Measurements from ENCODE around the gene RNASEH1. TPM values are rescaled to one million over a fixed set of nuclear protein-coding genes. Genes with fewer than 3 reads are reported as not detected.
A peak's percentile ranks its signal among the peaks of the same experiment; 100 is the strongest.
"Not testable (repeated sequence)": the region's sequence is repeated elsewhere in the genome, so short reads cannot be mapped to it uniquely, and the experiment has no call there.

RNASEH1 gene
- total RNA-seq, 1 donor from 2014 or later = 28.5 TPM

DNA sequence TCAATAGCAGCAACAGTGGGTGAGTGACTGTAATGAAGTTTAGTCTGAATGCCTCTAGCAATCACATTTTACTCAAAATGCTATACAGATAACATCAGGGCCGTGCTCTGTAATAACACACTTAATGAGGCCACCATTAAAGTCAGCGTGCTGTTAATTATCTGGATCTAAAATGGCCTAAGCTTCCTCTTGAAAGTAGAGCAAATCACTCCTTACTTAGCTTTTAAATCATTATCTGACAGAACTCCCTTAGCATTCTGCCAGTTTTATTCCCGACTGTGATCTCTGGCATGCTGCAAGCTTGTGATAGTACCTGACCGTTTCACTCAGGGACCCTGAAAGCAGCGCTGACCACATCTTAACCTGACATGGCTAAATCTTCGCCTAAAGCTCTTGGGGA lies 25.9 kb upstream of the RNASEH1 start:
- H3K27me3 Mint-ChIP-seq = no peaks in the 10 kb centered on the region
- H3K4me3 Mint-ChIP-seq = no peak overlapping the region
- H3K27ac Mint-ChIP-seq = no peak overlapping the region
- TF ChIP-seq, protein P1, sequence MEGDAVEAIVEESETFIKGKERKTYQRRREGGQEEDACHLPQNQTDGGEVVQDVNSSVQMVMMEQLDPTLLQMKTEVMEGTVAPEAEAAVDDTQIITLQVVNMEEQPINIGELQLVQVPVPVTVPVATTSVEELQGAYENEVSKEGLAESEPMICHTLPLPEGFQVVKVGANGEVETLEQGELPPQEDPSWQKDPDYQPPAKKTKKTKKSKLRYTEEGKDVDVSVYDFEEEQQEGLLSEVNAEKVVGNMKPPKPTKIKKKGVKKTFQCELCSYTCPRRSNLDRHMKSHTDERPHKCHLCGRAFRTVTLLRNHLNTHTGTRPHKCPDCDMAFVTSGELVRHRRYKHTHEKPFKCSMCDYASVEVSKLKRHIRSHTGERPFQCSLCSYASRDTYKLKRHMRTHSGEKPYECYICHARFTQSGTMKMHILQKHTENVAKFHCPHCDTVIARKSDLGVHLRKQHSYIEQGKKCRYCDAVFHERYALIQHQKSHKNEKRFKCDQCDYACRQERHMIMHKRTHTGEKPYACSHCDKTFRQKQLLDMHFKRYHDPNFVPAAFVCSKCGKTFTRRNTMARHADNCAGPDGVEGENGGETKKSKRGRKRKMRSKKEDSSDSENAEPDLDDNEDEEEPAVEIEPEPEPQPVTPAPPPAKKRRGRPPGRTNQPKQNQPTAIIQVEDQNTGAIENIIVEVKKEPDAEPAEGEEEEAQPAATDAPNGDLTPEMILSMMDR (IDR thresholded peaks at IDR 0.05) = no peak
- peaks cover 68% of the 10 kb centered on the region for H3K36me3 Mint-ChIP-seq (ENCODE audit: low read depth)
- CTCF ChIA-PET = no interaction called here
- POLR2A ChIA-PET = interaction anchor here (1.4 kb wide), 1 partner anchor 8 kb away, joined by 3 read pairs; no protein-coding TSS in a partner anchor
- no peak for DNase-seq
- peaks cover 6% of the 10 kb centered on the region for H3K4me1 Mint-ChIP-seq
- H3K9me3 Mint-ChIP-seq = no peaks in the 10 kb centered on the region
- intact Hi-C loops (cut with micrococcal nuclease) = no loop called here
- no peak for ATAC-seq (ENCODE audit: low read depth)

DNA sequence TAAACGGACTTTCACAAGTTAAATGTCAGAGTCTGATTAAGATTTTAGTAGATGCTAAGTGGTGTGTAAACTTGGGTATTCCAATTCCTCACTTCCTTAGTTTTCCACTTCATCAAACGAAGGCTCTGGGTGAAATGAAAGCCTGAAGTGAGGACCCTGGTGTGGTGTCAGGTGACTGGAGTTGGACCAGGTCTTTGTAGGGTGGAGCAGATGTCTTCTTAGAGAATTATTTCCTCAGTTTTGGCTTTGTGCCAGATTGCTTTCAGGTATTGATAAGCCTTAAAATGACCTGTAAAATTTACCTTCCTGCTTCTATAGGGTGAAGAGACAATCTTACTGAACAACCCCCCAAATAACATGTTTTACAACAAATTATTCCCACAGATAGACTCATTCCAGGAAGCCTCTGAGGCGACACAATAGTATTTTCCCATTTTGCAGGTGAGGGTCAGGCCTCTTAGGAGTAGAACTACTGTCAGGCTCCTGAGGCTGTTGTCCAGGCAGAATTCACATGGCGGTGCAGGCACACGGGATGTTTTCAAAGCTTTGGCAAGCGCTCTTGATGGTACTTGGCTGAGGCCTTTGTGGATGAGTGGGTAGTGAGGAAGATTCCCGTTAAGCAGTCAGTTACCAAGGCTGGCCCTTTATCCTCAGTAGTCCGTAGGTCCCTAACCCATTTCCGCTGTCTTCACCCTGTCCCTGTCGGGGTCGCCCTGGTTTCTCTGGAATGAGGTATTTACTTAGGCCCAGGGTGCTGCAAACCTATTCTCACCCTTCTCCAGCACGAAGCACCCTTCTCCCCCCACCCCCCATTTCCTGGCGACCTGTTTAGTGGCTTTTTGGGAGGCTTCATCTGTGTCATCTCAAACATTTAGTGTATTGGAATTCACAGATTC lies 23.5 kb upstream of the RNASEH1 start:
- ATAC-seq (ENCODE audit: low read depth) = no peak
- Mint-ChIP-seq H3K9me3 (no peaks in the 10 kb centered on the region), H3K4me1 (peaks cover 28% of the 10 kb centered on the region), H3K27ac (no peak overlapping the region), H3K4me3 (no peak overlapping the region), H3K27me3 (no peaks in the 10 kb centered on the region), H3K36me3 (ENCODE audit: low read depth) (peaks cover 85% of the 10 kb centered on the region)
- TF ChIP-seq, protein P1 (IDR thresholded peaks at IDR 0.05) = no peak
- POLR2A ChIA-PET = interaction anchor here (1.8 kb wide), 1 partner anchor 23 kb away, joined by 8 read pairs; the partner anchor contains the start of gene RNASEH1
- DNase-seq = no peak
- intact Hi-C loops (cut with micrococcal nuclease) = no loop called here
- CTCF ChIA-PET = no interaction called here

DNA sequence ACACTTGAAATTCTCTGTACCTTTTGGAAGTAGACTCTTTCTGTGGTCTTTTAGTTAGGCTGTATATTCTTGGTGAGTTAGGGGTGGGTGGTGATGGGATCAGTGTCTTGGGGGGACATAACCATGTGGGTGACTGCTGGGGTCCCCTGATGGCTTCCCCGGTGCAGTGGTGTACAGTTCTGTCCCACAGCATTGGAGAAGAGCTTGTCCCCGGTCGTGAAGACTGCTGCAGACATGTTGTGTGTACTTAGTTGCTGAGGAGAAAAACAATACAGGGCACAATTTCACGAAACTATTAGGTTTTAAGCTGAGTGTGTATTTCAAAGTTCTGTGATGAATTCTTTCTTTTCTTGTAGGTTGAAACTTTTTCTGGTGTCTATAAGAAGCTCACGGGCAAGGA lies 22.3 kb upstream of the RNASEH1 start:
- CTCF ChIA-PET = no interaction called here
- peaks cover 92% of the 10 kb centered on the region for H3K36me3 Mint-ChIP-seq (ENCODE audit: low read depth)
- POLR2A ChIA-PET = interaction anchor here (1.8 to 1.9 kb wide), 2 partner anchors 17 to 22 kb away, joined by 5 to 8 read pairs; partner anchors contain the start of gene RNASEH1
- no peaks in the 10 kb centered on the region for H3K9me3 Mint-ChIP-seq
- no peak for DNase-seq
- no peaks in the 10 kb centered on the region for H3K27me3 Mint-ChIP-seq
- TF ChIP-seq, protein P1 (IDR thresholded peaks at IDR 0.05) = no peak
- no peak overlapping the region for H3K27ac Mint-ChIP-seq
- H3K4me1 Mint-ChIP-seq = peaks cover 38% of the 10 kb centered on the region
- intact Hi-C loops (cut with micrococcal nuclease) = no loop called here
- ATAC-seq (ENCODE audit: low read depth) = no peak
- no peak overlapping the region for H3K4me3 Mint-ChIP-seq

DNA sequence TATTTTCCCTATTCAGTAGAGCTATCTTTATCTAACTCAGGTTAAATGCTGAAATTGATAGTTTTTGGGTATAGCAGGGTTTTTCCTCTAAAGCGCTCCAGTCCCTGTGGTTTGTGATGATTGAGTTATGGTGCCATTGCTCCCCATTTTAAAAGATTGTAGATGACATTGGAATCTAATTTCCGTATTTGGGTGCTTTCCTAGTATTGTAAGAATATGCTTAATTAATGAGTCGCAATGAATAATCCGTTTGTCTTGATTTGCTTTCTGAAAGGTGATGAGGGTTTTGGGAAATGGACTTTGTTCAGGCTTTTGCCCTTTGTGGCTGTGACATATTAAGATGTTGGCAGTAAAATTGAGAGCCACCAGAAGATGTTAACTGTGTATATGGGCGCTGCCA lies 20.9 kb upstream of the RNASEH1 start:
- peaks cover 45% of the 10 kb centered on the region for H3K4me1 Mint-ChIP-seq
- intact Hi-C loops (cut with micrococcal nuclease) = no loop called here
- H3K27me3 Mint-ChIP-seq = no peaks in the 10 kb centered on the region
- CTCF ChIA-PET = no interaction called here
- TF ChIP-seq, protein P1 (IDR thresholded peaks at IDR 0.05) = no peak
- no peaks in the 10 kb centered on the region for H3K9me3 Mint-ChIP-seq
- peaks cover 84% of the 10 kb centered on the region for H3K36me3 Mint-ChIP-seq (ENCODE audit: low read depth)
- DNase-seq (no peak), ATAC-seq (ENCODE audit: low read depth) (no peak)
- H3K4me3 Mint-ChIP-seq = peak overlapping the region; percentile 19
- POLR2A ChIA-PET = interaction anchor here (0.8 to 1.9 kb wide), 2 partner anchors 15 to 21 kb away, joined by 5 to 6 read pairs; partner anchors contain the start of gene RNASEH1
- no peak overlapping the region for H3K27ac Mint-ChIP-seq

DNA sequence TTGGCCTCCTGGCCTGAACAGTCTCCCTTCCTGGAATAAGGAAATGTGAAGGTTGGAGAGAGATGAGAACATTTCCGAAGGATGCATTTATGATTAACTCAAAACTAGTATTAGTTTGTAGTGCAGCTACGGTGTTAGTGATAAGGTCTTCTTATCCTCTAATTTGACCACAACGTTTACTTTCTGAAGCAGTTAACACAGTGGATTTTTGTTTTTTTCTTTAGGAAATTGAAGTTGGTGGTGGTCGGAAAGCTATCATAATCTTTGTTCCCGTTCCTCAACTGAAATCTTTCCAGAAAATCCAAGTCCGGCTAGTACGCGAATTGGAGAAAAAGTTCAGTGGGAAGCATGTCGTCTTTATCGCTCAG lies 18.1 kb upstream of the RNASEH1 start:
- DNase-seq; H3K27me3 Mint-ChIP-seq; intact Hi-C loops (cut with micrococcal nuclease); ATAC-seq (ENCODE audit: low read depth); H3K9me3 Mint-ChIP-seq: not testable (repeated sequence)
- CTCF ChIA-PET = interaction anchor here (1.3 kb wide), 1 partner anchor 18 kb away, joined by 3 read pairs; no protein-coding TSS in a partner anchor
- Mint-ChIP-seq H3K36me3 (ENCODE audit: low read depth) (peaks cover 60% of the 10 kb centered on the region), H3K27ac (peak overlapping the region; percentile 91), H3K4me1 (peaks cover 45% of the 10 kb centered on the region), H3K4me3 (peak overlapping the region; percentile 91)
- POLR2A ChIA-PET = interaction anchor here (0.6 to 5.4 kb wide), 10 partner anchors 8 to 198 kb away, joined by 3 to 128 read pairs (median 7); partner anchors contain the start of genes ADI1, EIPR1 and RNASEH1
